SIG-M5 (cell line): Measurements from ENCODE around the gene LRRC8E.
"Not testable (repeated sequence)": the region's sequence is repeated elsewhere in the genome, so short reads cannot be mapped to it uniquely, and the experiment has no call there.

Source experiments
- DNase-seq: peaks from one replicate; lab custom pipeline; 2025; lab: John Stamatoyannopoulos, UW

Gene LRRC8E

GRCh38 chr19:7908742-7909461 lies 20.6 kb downstream of the LRRC8E start:
- DNase-seq, result no peak

GRCh38 chr19:7909471-7910067 lies 21.3 kb downstream of the LRRC8E start:
- no peak for DNase-seq

GRCh38 chr19:7910321-7911161 lies 22.2 kb downstream of the LRRC8E start:
- DNase-seq, result no peak

- DNase-seq, result no peak
These were observed 23.3 kb downstream of the LRRC8E start for GRCh38 chr19:7911508-7912143.

- no peak for DNase-seq
These were observed 23.9 kb downstream of the LRRC8E start for GRCh38 chr19:7912144-7912696.

GRCh38 chr19:7912697-7913564 lies 24.6 kb downstream of the LRRC8E start:
- DNase-seq, result no peak

GRCh38 chr19:7913652-7914051 lies 25.3 kb downstream of the LRRC8E start:
- DNase-seq, result no peak

GRCh38 chr19:7914099-7914498 lies 25.8 kb downstream of the LRRC8E start:
- no peak for DNase-seq

GRCh38 chr19:7914598-7915045 lies 26.3 kb downstream of the LRRC8E start, which contains the start of gene TGFBR3L:
Gene TGFBR3L (plus strand): TSS chr19:7914830.
- no peak for DNase-seq

GRCh38 chr19:7915250-7916102 lies 27.2 kb downstream of the LRRC8E start:
- DNase-seq, result no peak

GRCh38 chr19:7916103-7916954 lies 28.0 kb downstream of the LRRC8E start:
- DNase-seq, result no peak

GRCh38 chr19:7916955-7917266 lies 28.6 kb downstream of the LRRC8E start:
- DNase-seq, result no peak

- DNase-seq, result no peak
These were observed 29.2 kb downstream of the LRRC8E start for GRCh38 chr19:7917267-7918061.

GRCh38 chr19:7918062-7918614 lies 29.8 kb downstream of the LRRC8E start:
- DNase-seq, result not testable (repeated sequence)

- DNase-seq, result no peak
These were observed 30.5 kb downstream of the LRRC8E start for GRCh38 chr19:7918615-7919421.

GRCh38 chr19:7919610-7920518 lies 31.6 kb downstream of the LRRC8E start, which contains the start of gene SNAPC2:
Gene SNAPC2 (plus strand): TSS chr19:7920338. CDS start chr19:7920367, 29 bp downstream.
- DNase-seq, result peak; percentile 29
